BJ (cell line): ENCODE results near the gene ZSWIM8. TPM values are rescaled to one million over a fixed set of nuclear protein-coding genes. Genes with fewer than 3 reads are reported as not detected.
A peak's percentile ranks its signal among the peaks of the same experiment; 100 is the strongest.

Experiments
- CTCF ChIA-PET: fragments of 350-600 bp; formaldehyde crosslinking; extraction: SDS; loops from one replicate; lab custom pipeline; 2021; ENCODE audit warnings: antibody characterized with exemption, inconsistent platforms; lab: Yijun Ruan, JAX
- POLR2A ChIA-PET: fragments of 300-600 bp; sonication (Branson Sonifier 250); formaldehyde crosslinking; extraction: SDS; loops from one replicate; lab custom pipeline; 2021; ENCODE audit warnings: antibody characterized with exemption; lab: Charles Lee
- DNase-seq: peaks from one replicate; pipeline ENCODE4 v3.0.0-alpha.2; 2011; ENCODE audit warnings: low read depth
- H3K27me3 ChIP-seq: 2 replicates; pipeline ENCODE4 v1.6.0; 2011; ENCODE audit warnings: low read length; ENCODE audit not compliant: control insufficient read depth, insufficient read depth
- H3K36me3 ChIP-seq: 2 replicates; pipeline ENCODE4 v1.5.1; 2011; ENCODE audit warnings: low read length; ENCODE audit not compliant: control insufficient read depth, insufficient read depth
- H3K4me3 ChIP-seq: 2 replicates; pipeline ENCODE4 v1.5.1; 2011; ENCODE audit warnings: low read depth, mild to moderate bottlenecking, control low read depth, low read length
- polyA plus RNA-seq: library from polyadenylated mRNA; depleted of rRNA; stranded (reverse); fragments of >200 nt; gene quantifications from 2 replicates; pipeline ENCODE4 v1.2.3, GENCODE V29; 2011
- TF ChIP-seq, protein P1 (sequence below): IDR thresholded peaks from 2 replicates; pipeline ENCODE4 v1.5.1; 2011; ENCODE audit warnings: low read depth, mild to moderate bottlenecking, control low read depth, inconsistent platforms, low read length, moderate library complexity; ENCODE audit not compliant: insufficient read depth

Gene ZSWIM8
- polyA plus RNA-seq, 1 experiment, result 82.0 TPM

- Histone ChIP-seq H3K36me3 (peaks cover 34% of the 10 kb centered on the region), H3K4me3 (no peak overlapping the region), H3K27me3 (no peaks in the 10 kb centered on the region)
- ChIA-PET POLR2A (no interaction called here), CTCF (interaction anchor here (4.3 kb wide), 1 partner anchor 15 kb away, joined by 16 read pairs; no protein-coding TSS in a partner anchor)
- no peak for DNase-seq
- TF ChIP-seq, protein P1, sequence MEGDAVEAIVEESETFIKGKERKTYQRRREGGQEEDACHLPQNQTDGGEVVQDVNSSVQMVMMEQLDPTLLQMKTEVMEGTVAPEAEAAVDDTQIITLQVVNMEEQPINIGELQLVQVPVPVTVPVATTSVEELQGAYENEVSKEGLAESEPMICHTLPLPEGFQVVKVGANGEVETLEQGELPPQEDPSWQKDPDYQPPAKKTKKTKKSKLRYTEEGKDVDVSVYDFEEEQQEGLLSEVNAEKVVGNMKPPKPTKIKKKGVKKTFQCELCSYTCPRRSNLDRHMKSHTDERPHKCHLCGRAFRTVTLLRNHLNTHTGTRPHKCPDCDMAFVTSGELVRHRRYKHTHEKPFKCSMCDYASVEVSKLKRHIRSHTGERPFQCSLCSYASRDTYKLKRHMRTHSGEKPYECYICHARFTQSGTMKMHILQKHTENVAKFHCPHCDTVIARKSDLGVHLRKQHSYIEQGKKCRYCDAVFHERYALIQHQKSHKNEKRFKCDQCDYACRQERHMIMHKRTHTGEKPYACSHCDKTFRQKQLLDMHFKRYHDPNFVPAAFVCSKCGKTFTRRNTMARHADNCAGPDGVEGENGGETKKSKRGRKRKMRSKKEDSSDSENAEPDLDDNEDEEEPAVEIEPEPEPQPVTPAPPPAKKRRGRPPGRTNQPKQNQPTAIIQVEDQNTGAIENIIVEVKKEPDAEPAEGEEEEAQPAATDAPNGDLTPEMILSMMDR, result no peak
Measured at GRCh38 chr10:73768881-73769280, 16.5 kb upstream of the ZSWIM8 start.

- CTCF ChIA-PET, result interaction anchor here (4.3 kb wide), 1 partner anchor 15 kb away, joined by 16 read pairs; no protein-coding TSS in a partner anchor
- Histone ChIP-seq H3K36me3 (peaks cover 33% of the 10 kb centered on the region), H3K4me3 (no peak overlapping the region), H3K27me3 (no peaks in the 10 kb centered on the region)
- TF ChIP-seq, protein P1, result no peak
- DNase-seq, result no peak
- POLR2A ChIA-PET, result no interaction called here
Measured at GRCh38 chr10:73769396-73769795, 16.0 kb upstream of the ZSWIM8 start.

- no peaks in the 10 kb centered on the region for H3K27me3 ChIP-seq
- no peak for DNase-seq
- H3K36me3 ChIP-seq, result peaks cover 20% of the 10 kb centered on the region
- ChIA-PET POLR2A (interaction anchor here (0.5 to 1.7 kb wide), 2 partner anchors 10 to 538 kb away, joined by 3 to 9 read pairs; partner anchors contain the start of gene CHCHD1), CTCF (interaction anchor here (0.5 to 4.3 kb wide), 10 partner anchors 10 to 654 kb away, joined by 3 to 16 read pairs (median 3); partner anchors contain the start of gene CHCHD1)
- TF ChIP-seq, protein P1, result 0 out of 2 replicates have a peak, but pooled peaks have one; percentile 14
- peak overlapping the region; percentile 86 for H3K4me3 ChIP-seq
Measured at GRCh38 chr10:73771722-73772280, 13.6 kb upstream of the ZSWIM8 start.

DNA sequence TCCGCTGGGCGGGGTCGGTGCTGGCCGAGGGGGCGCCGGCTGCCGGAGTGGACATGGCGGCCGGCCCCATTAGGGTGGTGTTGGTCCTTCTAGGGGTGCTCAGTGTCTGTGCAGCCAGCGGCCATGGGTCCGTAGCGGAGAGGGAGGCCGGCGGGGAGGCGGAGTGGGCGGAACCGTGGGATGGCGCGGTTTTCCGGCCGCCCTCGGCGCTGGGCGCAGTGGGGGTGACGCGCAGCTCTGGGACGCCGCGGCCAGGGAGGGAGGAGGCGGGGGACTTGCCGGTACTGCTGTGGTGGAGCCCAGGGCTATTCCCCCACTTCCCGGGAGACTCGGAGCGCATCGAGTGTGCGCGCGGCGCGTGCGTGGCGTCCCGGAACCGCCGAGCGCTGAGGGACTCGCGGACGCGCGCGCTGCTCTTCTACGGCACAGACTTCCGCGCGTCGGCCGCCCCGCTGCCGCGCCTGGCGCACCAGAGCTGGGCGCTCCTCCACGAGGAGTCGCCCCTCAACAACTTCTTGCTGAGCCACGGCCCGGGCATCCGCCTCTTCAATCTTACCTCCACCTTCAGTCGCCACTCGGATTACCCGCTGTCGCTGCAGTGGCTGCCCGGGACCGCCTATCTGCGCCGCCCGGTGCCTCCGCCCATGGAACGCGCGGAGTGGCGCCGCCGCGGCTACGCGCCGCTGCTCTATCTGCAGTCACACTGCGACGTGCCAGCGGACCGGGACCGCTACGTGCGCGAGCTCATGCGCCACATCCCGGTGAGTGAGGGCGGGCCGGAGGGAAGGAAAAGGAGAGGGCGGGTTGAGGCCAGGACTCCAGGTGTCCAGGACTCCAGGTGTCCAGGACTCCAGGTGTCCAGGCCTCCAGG lies 12.9 kb upstream of the ZSWIM8 start:
- TF ChIP-seq, protein P1, result 0 out of 2 replicates have a peak, but pooled peaks have one; percentile 14
- H3K4me3 ChIP-seq, result peak overlapping the region; percentile 86
- peaks cover 20% of the 10 kb centered on the region for H3K36me3 ChIP-seq
- DNase-seq, result no peak
- no peaks in the 10 kb centered on the region for H3K27me3 ChIP-seq
- ChIA-PET CTCF (interaction anchor here (0.7 to 4.3 kb wide), 11 partner anchors 8 to 107 kb away, joined by 3 to 16 read pairs (median 3); partner anchors contain the start of gene CHCHD1), POLR2A (interaction anchor here (0.5 to 1.7 kb wide), 3 partner anchors 9 to 538 kb away, joined by 3 to 9 read pairs (median 3); partner anchors contain the start of genes CHCHD1 and SEC24C)
